ENCODE results near the gene MTMR2.
"Not testable (repeated sequence)": the region's sequence is repeated elsewhere in the genome, so short reads cannot be mapped to it uniquely, and the experiment has no call there.

MTMR2 gene

DNA sequence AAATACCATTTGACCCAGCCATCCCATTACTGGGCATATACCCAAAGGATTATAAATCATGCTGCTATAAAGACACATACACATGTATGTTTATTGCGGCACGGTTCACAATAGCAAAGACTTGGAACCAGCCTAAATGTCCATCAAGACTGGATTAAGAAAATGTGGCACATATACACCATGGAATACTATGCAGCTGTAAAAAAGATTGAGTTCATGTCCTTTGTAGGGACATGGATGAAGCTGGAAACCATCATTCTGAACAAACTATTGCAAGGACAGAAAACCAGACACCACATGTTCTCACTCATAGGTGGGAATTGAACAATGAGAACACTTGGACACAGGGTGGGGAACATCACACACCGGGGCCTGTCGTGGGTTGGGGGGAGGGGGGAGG is 112.9 kb downstream of the MTMR2 start:
- DNase-seq (ENCODE audit: low read depth), result not testable (repeated sequence)

DNA sequence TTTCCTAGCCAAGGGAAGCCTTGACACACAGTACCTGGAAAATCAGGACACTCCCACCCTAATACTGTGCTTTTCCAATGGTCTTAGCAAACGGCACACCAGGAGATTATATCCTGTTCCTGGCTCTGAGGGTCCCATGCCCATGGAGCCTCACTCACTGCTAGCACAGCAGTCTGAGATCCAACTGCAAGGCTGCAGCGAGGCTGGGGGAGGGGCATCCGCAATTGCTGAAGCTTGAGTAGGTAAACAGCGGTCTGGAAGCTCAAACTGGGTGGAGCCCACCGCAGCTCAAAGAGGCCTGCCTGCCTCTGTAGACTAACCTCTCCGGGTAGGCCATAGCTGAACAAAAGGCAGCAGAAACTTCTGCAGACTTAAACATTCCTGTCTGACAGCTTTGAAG is 117.4 kb downstream of the MTMR2 start:
- not testable (repeated sequence) for DNase-seq (ENCODE audit: low read depth)

DNA sequence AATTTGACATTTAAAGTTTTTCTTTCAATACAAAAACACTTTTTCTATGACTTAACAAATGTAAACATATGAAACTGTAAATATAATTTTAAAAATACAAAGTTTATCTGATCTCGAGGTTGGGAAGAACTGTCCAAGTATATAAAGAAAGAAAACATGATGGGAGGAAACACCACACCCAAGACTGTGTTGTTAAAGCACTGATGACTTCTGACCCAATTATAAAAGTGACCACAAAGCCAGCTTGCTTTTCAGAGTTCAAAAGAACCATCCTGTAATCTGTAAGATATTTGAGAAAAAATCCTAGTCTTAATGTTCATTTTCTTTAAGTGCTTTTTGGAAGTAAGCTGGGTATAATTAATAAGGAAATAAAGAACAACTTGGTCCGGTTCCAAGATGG is 118.0 kb downstream of the MTMR2 start:
- DNase-seq (ENCODE audit: low read depth), result no peak

DNA sequence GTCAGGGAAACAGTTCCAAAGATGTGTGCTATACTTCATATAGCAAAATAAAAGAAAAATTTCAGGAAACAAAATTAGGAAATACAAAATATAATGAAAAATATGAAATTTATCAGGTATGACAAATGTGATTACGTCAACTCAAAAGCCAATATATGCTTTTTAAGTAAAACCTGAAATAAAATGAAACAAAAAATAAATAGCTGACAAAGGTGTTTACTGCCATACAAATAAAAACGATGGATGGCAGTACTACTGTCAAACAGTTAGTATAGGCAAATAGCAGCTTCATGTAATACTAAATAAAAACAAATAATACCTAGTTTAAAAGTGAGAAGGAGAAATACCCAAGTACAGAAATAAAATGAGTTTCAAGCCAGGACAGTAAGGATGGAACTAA is 119.9 kb downstream of the MTMR2 start:
- DNase-seq (ENCODE audit: low read depth), result no peak

DNA sequence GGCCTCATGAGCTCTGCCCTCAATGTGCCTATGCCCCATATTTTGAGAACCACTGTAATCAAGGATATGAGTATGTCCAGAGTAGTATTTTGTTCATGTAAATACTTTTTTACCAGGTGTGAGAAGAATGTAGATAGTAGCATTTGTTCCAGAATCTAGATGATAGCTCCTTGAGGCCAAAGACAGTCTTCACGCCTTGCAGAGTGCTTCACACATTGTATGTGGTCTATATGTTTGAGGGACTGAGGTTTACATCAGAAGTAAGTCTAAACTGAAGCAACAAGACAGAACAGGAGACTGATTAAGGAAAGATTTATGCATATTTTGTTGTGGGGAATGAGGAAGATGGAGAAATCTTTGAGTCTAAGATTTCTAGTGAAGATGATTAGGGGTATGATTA is 121.1 kb downstream of the MTMR2 start:
- DNase-seq (ENCODE audit: low read depth), result no peak

DNA sequence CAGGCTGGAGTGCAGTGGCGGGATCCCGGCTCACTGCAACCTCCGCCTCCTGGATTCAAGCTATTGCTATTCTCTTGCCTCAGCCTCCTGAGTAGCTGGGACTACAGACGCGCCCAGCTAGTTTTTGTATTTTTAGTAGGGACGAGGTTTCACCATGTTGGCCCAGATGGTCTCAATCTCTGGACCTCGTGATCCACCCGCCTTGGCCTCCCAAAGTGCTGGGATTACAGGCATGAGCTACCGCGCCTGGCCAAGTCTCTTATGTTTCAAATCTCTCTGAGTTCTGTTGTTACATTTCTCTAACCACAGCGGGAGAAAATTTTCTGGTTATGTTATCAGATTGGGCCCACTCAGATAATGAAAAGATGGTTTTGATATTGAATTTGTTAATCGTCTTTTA is 123.5 kb downstream of the MTMR2 start:
- DNase-seq (ENCODE audit: low read depth), result no peak

DNA sequence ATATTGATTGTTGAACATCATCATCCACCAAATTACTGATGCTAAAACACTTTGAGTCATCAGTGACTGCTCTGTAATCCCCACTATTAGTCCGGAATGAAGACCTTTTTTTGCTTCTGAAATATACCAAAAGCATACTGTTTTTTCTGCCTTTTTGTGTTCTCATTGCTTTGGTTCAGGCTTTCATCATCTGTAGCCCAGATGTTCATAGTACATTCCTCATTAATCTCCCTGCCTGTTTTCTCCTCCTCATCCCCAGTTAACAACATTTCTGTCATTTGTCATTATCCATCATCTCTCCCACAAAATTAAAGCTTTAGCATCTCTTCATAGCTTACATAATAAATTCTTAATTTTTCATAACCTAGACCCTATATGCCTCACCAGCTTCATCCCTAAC is 124.4 kb downstream of the MTMR2 start:
- no peak for DNase-seq (ENCODE audit: low read depth)

DNA sequence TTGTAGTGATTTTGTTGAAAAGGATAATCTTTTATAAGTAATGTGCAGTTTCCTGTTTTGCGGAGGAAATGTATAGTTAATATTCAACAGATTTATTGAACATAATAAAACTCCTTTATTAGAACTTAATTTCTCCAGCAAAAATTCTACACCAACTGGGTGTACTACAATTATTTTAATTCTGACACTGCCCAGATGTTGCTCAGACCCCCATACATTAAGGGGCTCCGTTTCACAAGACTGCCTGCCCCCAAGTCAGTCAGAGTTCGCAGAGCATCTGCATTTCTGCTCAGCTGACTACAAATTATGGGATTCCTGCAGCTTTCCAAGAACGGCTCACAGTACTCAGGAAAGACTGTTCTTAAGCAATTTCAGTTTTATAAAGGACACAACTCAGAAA is 127.4 kb downstream of the MTMR2 start:
- DNase-seq (ENCODE audit: low read depth), result no peak

DNA sequence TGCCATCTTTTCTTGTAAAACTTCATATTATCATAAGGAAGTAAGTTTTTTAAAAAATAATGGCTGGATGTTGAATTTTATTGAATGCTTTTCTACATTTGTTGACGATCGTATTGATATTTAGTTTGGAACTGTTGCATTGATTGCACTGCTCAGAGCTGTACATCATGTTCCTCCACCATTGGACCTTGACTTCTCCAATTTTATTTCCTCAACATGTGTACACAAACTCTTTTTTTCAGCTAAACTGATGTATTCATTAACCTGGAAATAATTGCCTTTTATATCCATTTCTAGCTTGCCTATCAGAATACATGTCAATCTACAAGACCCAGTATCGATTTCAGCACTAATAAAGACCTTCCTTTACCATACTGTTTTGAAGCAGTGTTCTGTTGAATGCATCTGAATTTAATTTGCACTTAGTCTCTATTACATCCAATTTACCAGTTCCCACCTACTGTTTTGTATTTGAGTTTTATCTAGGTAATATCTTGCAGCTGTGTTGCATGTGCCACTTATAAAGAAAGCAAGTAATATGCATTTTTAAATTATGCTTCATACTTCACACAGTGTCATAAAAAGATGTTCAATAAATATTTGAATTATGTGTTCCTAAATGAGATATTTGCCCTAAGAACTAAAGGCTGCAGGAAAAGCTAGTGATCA is 128.1 kb downstream of the MTMR2 start:
- DNase-seq (ENCODE audit: low read depth), result no peak

DNA sequence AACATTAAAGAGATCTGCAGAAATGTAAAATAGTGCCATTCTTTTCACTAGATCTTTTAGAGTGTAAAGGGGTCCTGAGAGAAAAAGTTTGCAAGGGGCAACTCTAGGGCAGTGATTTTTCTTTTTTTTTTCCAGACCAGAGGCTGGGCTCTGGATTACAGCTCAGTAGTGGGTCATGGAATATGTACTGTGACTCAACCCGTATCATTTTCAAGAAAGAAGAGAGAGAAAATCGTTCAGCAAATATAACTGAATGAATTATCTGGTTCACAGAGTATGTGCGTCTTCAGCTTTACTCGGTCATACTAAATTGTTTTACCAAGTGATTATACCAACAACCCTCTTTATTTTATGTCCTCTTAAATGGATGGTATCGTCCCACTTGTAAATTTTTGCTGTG is 129.8 kb downstream of the MTMR2 start:
- DNase-seq (ENCODE audit: low read depth), result no peak

DNA sequence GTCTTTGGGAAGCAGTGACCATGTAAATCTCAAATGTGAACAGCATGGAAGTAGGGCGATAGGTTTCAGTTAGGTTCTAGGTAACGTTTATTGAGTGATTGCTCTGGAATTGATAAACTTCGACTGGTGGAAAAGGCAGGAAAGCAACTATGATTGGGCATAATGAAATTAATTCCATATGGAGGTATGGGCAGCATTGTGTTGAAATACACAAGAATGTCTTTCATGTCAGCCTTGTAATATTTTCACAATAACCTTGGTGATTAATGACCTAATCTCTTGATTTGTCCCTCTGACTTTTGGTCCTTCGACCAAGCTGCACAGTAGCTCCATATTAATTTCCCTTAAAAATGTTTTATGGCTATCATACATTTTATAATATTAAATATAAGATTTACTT is 130.8 kb downstream of the MTMR2 start:
- no peak for DNase-seq (ENCODE audit: low read depth)

DNA sequence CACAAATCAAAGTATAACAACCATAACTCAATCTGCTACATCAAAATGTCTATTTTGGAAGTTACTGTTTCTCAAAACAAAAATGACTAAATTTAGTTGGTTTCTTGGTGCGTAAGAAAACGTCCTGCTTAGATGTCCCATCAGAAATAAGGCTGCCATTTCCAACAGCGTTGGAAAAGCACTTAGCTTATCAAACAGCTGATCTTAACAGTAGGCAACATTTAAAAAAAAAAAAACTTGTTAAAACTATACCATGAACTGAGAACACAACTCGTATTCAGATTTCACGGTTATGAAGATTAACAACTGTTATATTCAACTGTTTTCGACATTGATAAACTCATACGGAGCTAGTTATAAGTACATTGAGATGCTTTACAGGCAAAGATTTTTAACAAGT is 131.2 kb downstream of the MTMR2 start:
- no peak for DNase-seq (ENCODE audit: low read depth)

DNA sequence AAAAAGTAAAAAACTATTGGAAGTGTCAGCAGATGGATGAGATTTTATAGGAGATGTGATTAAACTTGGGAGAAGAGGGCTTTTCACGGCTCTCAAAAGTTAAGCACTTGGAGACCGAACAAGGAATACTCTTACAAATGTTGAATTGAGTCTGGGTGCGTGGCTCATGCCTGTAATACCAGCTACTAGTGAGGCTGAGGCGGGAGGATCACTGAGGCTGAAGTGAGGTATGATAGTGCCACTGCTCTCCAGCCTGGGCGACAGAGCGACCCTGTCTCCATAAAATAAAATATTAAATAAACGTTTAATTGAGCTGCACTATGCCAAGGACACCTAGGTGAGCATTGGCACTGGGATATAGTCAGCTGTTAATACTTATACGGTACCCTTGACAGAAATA is 131.7 kb downstream of the MTMR2 start:
- no peak for DNase-seq (ENCODE audit: low read depth)

DNA sequence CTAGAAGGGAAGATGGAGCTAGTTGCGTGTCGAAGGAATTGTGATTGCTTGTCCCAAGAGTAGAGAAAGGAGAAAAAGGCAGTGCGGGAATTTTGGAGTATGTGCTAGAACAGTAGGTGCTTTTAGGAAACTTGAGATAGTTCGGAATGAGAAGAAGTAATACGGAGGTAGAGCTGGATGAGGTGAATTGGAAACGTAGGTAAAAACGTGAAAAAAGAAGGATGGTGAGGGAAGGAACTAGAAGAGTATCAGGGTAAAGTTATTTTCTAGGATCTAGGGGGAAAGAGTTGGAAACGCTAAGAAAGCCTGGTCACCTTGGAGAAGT is 132.2 kb downstream of the MTMR2 start:
- DNase-seq (ENCODE audit: low read depth), result no peak

DNA sequence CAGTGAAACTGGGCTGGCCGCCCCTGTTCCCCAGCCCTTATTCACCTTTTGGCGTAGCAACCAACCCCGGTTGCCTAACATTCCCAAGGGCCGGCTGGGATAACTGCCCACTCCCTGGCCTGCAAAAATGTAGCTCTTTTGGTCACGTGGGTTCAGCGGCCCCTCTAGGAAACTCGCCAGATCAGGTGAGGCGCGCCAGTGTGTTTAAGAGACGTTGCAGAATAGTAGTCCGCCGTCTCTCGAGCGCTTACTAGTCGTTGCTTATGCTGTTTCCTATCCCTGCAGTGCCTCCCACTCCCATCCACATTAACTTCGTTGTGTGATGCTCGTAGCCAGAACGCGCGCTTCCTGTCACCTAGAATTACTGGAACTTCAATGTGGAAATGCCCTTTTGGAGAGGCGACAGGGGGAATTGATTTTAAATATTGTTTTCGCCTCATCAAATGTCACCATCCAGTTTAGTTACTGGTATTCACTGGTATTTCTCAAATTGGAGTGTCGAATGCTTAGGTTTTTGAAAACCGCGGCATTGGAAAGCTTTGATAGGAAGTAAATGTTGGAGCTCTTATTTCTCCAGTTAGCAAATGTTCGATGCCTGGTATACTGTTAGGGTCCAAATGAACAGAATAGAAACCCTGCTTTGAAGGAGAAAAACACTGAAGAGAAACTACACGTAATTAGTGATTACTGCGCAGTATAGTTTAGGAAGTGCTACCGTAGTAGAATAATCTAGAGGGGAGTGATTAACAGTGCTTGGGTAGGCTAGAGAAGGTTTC is 132.8 kb downstream of the MTMR2 start:
- peak; percentile 28 for DNase-seq (ENCODE audit: low read depth)

DNA sequence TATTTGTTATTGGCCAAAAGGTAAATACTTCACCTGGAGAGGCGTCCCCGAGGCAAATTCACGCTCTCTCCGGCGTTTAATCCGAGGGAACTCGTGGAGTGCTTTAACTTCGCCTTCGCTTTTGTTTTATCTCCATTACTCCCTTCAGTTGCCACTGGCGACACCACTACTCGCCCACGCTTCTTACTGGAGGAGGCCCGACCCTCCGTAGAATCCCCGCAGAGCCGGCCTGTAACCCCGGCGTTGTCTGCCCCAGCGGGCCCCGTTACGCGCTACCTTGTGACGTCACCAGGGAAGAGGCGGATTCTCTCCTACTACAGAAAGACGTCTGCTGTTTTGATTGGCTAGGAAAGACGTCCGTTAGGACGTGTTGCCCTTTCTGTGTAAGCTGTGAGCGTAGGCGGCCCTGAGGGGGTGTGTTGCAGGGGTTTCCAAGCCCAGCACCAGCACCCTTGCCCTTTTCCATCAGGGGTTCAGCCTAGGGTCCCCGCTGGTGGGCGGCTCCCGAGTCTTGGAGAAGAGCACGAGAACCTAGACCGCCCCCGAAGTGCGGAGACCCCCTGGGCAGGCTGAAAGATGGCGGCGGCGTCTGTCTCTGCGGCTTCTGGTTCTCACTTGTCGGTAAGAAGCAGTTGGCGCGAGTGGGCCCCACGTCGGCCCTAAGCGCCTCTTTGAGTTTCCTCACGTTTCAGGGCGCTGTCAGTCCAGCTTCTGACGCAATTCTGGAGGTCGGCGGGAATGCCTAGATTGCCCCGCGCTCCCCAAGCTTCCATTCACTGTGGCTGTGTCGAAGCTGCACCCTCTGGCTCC is 133.6 kb downstream of the MTMR2 start, which contains the start of gene CEP57:
Gene CEP57, plus strand, starts transcription at position 376 of the 810 bp plus-strand sequence. Its CDS starts 201 bp downstream, at position 577.
- DNase-seq (ENCODE audit: low read depth), result peak; percentile 91

DNA sequence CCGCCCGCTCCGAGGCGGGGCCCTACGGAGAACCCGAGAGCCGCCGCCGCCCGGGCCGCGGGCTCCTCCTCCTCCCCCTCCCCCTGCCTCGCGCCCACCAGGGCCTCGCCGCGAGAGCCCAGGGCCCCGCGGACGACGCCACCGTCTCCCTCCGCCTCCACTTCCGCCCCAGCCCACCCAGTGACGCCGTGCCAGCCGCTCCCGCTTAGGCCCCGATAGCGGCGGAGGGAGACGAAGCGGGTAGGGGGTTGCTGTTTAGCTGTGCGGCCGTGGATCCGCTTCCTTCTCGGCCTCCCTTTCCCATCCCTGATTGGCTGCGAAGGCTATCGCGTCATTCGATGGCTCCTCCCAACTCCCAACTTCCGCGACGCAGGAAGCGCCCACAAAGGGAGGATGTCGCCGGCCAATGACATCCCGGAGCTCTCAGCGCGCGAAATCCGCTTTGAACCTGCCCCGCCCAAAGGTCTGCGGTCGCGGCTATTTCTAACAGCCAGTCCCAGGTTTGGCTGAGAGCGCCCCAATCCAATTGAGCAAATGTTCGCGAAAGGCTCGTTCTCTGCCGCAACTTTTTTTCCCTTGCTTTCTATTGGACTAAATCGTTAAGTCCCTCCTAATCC is 134.3 kb downstream of the MTMR2 start, which contains the start of gene FAM76B:
Gene FAM76B, minus strand, starts transcription at position 277 of the 617 bp plus-strand sequence. CDS start 304 bp downstream, outside the sequence.
- peak; percentile 96 for DNase-seq (ENCODE audit: low read depth)

DNA sequence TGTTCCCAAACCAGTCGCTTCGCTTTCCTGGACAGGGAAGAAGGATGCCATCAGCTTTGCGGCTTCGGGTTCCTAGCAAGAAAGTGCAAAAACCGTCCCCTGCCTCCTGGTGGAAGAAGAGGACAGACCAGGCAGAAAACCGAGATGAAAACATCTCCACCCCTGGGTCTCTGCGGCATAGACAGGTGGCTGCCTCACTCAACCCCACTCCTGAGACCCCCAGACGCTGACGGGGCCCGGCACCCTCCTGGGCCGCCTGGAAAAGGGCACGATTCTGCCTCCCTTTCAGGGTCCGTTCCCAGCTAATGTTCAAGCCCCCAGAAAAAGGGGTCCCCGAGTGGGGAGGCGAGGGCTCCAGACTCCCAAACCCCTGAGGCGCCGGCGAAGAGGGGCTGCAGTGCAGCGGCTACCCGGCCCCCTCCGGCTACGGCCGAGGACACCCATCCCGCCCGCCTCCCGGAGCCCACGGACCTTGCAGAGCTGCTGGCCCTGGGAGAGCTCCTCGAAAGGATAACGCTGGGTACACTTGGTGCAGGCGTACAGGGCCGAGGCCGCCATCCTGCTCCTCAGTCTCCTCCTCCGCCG is 134.9 kb downstream of the MTMR2 start:
- DNase-seq (ENCODE audit: low read depth), result peak; percentile 2
